GM12878 (cell line): Measurements from ENCODE around the gene AGPAT2.

ENCODE experiments used
- CTCF ChIP-seq, 3 experiments: IDR thresholded peaks in 2 of 3; conservative IDR thresholded peaks in 1 of 3; 2 replicates each; pipeline ENCODE4 v1.5.1; 2011; ENCODE audit warnings: low read depth in 3 of 3, low read length in 3 of 3, mild to moderate bottlenecking in 3 of 3, control low read depth in 2 of 3, moderate library complexity in 2 of 3, inconsistent platforms in 1 of 3, mixed read lengths in 1 of 3; ENCODE audit not compliant: control insufficient read depth in 2 of 3, insufficient read depth in 1 of 3; ENCODE audit errors: extremely low read depth in 1 of 3
- EZH2 ChIP-seq: IDR thresholded peaks from 2 replicates; pipeline ENCODE4 v1.6.1; 2012; ENCODE audit warnings: low read depth, mild to moderate bottlenecking, control low read depth, inconsistent platforms, low read length, borderline replicate concordance; ENCODE audit not compliant: control insufficient read depth
- HCFC1 ChIP-seq: fragments of 150-350 bp; IDR thresholded peaks from 2 replicates; pipeline ENCODE4 v1.6.1; 2014; ENCODE audit warnings: low read length
- NFIC ChIP-seq: IDR thresholded peaks from 2 replicates; pipeline ENCODE4 v1.6.1; 2012; ENCODE audit warnings: low read depth, mild to moderate bottlenecking, inconsistent platforms, low read length, moderate library complexity
- POLR2A ChIP-seq: IDR thresholded peaks from 2 replicates; pipeline ENCODE4 v1.6.1; 2011; ENCODE audit warnings: low read depth, mild to moderate bottlenecking, low read length
- RAD21 ChIP-seq: IDR thresholded peaks from 2 replicates; pipeline ENCODE4 v1.6.1; 2011; ENCODE audit warnings: mild to moderate bottlenecking, low read depth, low read length, moderate library complexity; ENCODE audit not compliant: insufficient read depth
- RBBP5 ChIP-seq: fragments of 200-600 bp; sonication (generic); conservative IDR thresholded peaks from 2 replicates; pipeline ENCODE4 v1.6.1; 2016
- TAF1 ChIP-seq: IDR thresholded peaks from 2 replicates; pipeline ENCODE4 v1.6.1; 2011; ENCODE audit warnings: mild to moderate bottlenecking, low read depth, low read length, borderline replicate concordance

GRCh38 chr9:136625101-136626065, 61.9 kb downstream of the AGPAT2 start:
- TF ChIP-seq EZH2 = no peak
- peak; percentile 7 to 52 (median 31); a peak in 2 of 6 replicates for TF ChIP-seq CTCF (IDR thresholded peaks at IDR 0.05 in 2 of 3, conservative IDR thresholded peaks at IDR 0.05 in 1 of 3; ENCODE audit: control insufficient read depth in 2 of 3, extremely low read depth in 1 of 3, insufficient read depth in 1 of 3, low read depth in 3 of 3, low read length in 3 of 3)
- TF ChIP-seq HCFC1 = no peak
- TF ChIP-seq RBBP5 = no peak
- no peak for TF ChIP-seq POLR2A
- TF ChIP-seq NFIC = no peak
- TF ChIP-seq RAD21 = peak; percentile 54
- TF ChIP-seq TAF1 = no peak
